Effector memory CD8-positive, alpha-beta T cell (primary cell): ENCODE data around the gene ZCCHC24.

Source experiments
- ATAC-seq: fragments of 150-1000 bp; cut with Tn5 transposase; replicated peaks from 2 replicates; pipeline ENCODE4 v1.10.0; 2021; ENCODE audit warnings: mild to moderate bottlenecking, moderate library complexity
- DNase-seq, 3 experiments: peaks; one replicate each; pipeline ENCODE4 v3.0.0; 2021
- H3K27ac Mint-ChIP-seq, 2 donors: one replicate each; pipeline ENCODE4 v1.8.0; 2022; ENCODE audit warnings: mild to moderate bottlenecking in 2 of 2, mixed read lengths in 2 of 2, moderate library complexity in 2 of 2
- H3K27me3 Mint-ChIP-seq, 2 donors: one replicate each; pipeline ENCODE4 v1.8.0; 2022; ENCODE audit warnings: mixed read lengths in 2 of 2
- H3K36me3 Mint-ChIP-seq: one replicate; pipeline ENCODE4 v1.8.0; 2022; ENCODE audit warnings: mild to moderate bottlenecking, moderate library complexity, mixed read lengths; ENCODE audit not compliant: insufficient read depth
- H3K4me1 Mint-ChIP-seq, 2 donors: one replicate each; pipeline ENCODE4 v1.8.0; 2022; ENCODE audit warnings: low read depth in 2 of 2, mixed read lengths in 2 of 2
- H3K4me3 Mint-ChIP-seq, 2 donors: one replicate each; pipeline ENCODE4 v1.8.0; 2022; ENCODE audit warnings: mild to moderate bottlenecking in 2 of 2, mixed read lengths in 2 of 2, moderate library complexity in 2 of 2
- H3K9me3 Mint-ChIP-seq, 2 donors: one replicate each; pipeline ENCODE4 v1.8.0; 2022; ENCODE audit warnings: mixed read lengths in 2 of 2

ZCCHC24 gene

DNA sequence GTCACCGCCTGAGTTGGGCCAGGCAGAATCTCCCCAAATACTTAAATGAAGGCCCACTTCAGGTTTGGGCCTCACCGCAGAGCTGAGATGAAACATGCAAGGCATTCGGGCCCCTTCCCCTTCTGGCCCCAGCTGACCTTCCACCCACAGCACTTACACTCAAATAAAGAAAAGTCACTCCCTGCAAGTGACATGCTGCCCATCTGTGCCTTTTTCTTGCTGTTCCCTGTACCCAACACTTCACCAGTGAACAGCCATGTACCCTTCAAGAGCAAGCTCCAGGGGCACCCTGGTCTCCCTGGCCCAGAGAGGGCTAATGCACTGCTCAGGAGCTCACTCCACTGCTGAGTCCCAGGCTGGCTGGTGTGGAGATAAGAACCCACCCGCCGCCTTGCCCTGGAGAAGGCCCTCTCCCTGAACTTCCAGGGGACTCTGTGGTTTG lies 40.7 kb downstream of the ZCCHC24 start:
- Mint-ChIP-seq H3K4me1 (peaks cover 4 to 9% of the 10 kb centered on the region in 2 donors), H3K4me3 (no peak overlapping the region), H3K9me3 (no peaks in the 10 kb centered on the region), H3K27me3 (no peaks in the 10 kb centered on the region), H3K36me3 (no peaks in the 10 kb centered on the region), H3K27ac (no peak overlapping the region)
- ATAC-seq (no peak), DNase-seq (no peak)

DNA sequence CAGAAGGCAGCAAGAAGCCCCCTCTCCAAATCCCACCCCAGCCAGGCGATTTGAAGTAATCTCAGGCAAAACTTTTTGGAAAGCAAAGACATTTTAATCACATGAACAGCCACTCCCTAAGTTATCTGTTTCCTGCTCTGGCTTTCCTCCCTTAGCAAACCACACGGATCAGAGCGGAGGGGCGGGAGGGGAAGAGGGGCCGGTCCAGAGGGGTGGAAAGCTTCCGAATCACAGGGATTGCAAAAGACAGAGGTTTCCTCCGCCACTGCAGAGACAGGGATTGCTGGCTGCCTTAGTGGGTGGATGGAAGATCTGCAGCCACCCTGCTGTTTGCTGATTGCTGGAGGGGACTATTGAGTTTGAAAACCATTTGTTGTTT lies 41.2 kb downstream of the ZCCHC24 start:
- peaks cover 4 to 9% of the 10 kb centered on the region in 2 donors for H3K4me1 Mint-ChIP-seq
- H3K36me3 Mint-ChIP-seq: no peaks in the 10 kb centered on the region
- H3K27ac Mint-ChIP-seq: no peak overlapping the region
- no peaks in the 10 kb centered on the region for H3K27me3 Mint-ChIP-seq
- no peaks in the 10 kb centered on the region for H3K9me3 Mint-ChIP-seq
- DNase-seq: no peak
- H3K4me3 Mint-ChIP-seq: no peak overlapping the region
- no peak for ATAC-seq

DNA sequence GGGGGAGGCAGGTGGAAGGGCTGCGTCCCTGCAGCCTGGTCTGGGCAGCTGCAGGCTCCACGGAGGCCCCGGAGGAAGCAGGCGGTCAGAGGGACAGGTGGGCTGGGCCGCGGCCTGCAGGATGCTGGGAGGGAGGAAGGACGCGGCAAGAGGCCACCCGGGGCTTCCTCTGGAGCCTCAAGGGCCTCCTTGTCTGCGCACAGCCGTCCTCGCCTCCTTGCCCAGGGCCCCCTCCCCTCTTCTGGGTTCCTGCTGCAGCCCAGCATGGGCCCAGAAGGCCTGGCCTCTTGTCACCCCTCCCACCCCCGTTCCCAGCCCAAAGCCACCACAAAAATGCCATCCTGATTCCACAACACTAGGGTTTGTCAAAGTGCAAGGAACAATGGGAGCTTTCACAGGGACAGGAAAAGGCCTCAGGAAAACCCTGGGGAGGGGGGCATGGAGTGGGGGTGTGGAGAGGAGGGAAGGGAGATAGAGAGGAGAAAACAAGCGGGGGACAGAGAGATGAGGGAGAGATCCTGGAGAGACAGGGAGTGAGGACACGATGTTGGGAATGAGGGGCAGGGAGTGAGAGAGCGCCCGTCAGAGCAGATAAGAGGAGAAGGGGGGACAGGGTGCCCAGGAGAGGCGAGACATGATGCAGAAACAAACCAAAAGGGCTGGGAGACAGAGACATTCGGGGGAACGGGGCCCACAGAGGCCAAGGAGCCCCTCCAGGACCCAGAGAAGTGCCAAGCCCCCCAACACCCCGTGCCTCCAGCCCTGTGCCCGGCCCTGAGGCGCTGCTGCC lies 41.8 kb downstream of the ZCCHC24 start:
- ATAC-seq (no peak), DNase-seq (no peak)
- Mint-ChIP-seq H3K4me3 (no peak overlapping the region), H3K4me1 (peaks cover 4 to 9% of the 10 kb centered on the region in 2 donors), H3K27me3 (no peaks in the 10 kb centered on the region), H3K36me3 (no peaks in the 10 kb centered on the region), H3K9me3 (no peaks in the 10 kb centered on the region), H3K27ac (no peak overlapping the region)

DNA sequence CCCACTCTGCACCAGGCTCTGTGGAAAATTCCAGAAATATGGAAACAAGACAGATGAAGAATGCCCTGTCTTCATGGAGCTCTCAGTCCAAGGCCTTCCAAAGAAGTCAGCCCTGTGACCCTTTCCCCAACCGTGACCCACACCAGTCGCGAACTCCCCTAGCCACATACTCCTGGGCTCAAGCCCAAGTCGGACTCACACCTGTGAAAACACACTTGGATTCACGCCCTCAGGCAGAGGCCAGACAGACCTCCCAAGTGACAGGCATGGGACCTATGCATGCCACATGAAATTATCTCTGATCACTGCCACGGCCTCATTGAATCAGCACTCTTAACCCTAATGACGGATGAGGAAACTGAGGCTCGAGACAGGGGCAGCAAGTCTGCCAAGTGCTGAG lies 42.5 kb downstream of the ZCCHC24 start:
- no peak for ATAC-seq
- Mint-ChIP-seq H3K27me3 (no peaks in the 10 kb centered on the region), H3K36me3 (no peaks in the 10 kb centered on the region), H3K4me1 (peaks cover 4 to 9% of the 10 kb centered on the region in 2 donors), H3K9me3 (no peaks in the 10 kb centered on the region), H3K27ac (no peak overlapping the region), H3K4me3 (no peak overlapping the region)
- DNase-seq: no peak

DNA sequence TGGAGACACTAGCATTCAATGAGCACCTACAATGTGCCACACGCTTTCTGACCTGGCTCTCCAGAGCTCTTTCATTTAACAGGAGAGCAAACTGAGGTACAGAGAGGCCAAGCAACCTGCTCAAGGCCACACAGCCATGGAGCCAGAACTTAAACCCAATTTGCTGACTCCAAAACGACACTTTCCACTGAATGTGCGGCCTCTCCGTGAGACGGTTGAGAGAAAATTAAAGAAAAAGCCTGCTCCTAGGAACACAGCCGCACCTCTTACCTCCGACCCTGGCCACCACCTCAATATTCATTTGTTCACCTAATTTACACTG lies 42.8 kb downstream of the ZCCHC24 start:
- Mint-ChIP-seq H3K36me3 (peaks cover 2% of the 10 kb centered on the region), H3K9me3 (no peaks in the 10 kb centered on the region)
- ATAC-seq: no peak

DNA sequence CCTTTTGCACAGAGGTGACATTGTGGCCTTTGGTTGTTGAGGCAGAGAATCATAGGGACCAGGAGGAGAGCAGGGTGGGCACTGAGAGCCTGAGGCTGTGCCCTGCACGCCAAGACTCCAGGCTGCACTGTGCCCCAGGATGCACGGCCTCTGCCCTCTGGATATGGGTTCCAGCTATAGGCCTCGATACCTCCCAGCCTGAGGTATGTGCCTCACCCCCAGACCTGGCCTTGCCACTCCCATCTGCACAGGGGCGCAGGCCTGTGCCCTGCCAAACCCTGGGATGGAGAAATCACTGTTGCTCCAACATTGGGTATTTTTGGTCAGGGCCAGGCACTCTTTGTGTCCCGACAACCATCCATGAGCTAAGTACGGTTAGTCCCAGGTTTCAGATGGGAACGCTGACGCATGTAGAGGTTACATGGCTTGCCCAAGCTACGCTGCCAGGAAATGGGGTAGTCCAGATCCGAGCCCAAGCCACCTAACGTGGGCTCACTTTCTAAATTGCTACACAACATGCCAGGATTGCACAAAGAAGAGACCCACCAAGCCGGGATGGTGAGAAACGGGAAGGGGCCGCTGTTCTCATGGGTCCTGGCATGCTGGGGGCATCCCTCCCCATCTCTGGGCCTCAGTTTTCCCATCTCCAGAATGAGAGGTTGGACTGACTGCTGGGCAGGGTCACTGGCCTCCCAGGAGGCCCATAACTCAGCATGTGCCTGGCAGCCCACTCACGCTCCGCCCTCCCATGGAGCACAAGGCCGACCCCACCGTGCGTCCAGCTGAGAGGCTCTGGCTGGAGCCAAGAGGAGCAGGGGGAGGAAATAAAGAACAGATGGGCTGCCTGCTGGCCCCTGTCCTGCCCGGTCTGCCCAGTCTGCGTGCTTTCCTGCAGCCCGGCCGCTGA lies 44.2 kb downstream of the ZCCHC24 start:
- ATAC-seq (no peak), DNase-seq (no peak)
- Mint-ChIP-seq H3K27me3 (no peaks in the 10 kb centered on the region), H3K36me3 (peaks cover 3% of the 10 kb centered on the region), H3K27ac (no peak overlapping the region), H3K4me3 (no peak overlapping the region), H3K4me1 (peaks cover 7 to 9% of the 10 kb centered on the region in 2 donors), H3K9me3 (no peaks in the 10 kb centered on the region)

More for the DNA sequence above, 42.8 kb downstream of the ZCCHC24 start:
- Mint-ChIP-seq H3K27me3 (no peaks in the 10 kb centered on the region), H3K4me3 (no peak overlapping the region), H3K27ac (no peak overlapping the region), H3K4me1 (peaks cover 6 to 9% of the 10 kb centered on the region in 2 donors)
- no peak for DNase-seq

DNA sequence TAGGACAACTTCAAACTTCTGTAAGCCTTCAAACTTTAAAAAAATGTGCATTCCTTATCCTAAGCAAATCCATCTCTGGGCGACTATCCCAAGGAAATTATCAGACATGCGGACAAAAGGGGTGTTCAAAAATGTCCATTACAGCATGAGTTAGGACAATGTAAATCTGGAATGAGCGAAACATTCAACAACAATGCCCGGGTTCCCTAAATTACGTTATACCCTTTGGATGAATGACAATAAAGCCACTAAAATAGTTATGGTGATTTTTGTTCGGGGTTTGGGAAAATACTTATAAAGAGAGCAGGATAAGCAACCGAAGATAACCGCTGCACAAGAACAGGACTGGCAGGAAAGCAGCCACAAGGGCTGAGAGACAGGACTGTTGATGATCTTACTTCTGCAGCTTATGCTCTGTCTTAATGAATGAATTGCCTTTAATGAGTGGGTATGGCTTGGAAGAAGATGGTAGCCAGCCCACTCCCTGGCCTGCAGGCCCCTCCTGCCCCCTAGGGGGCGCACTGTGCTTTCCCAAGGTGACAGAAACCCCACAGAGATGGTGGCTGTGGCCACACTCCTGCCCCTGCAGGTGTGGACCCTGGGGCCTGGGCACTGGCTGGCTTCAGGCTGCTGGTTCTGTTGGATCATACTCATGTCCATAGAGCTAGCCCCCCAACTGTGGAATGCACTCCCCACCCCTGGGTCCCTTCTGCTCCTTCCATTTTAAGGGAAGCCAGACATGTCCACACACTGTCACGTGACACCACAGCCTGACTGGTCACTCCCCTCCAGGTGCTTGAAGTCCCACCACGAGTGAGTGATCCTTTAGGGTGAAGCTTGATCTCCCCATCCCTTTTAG lies 45.0 kb downstream of the ZCCHC24 start:
- Mint-ChIP-seq H3K9me3 (no peaks in the 10 kb centered on the region), H3K4me1 (peaks cover 7 to 9% of the 10 kb centered on the region in 2 donors), H3K27ac (no peak overlapping the region), H3K4me3 (no peak overlapping the region), H3K27me3 (no peaks in the 10 kb centered on the region), H3K36me3 (peaks cover 3% of the 10 kb centered on the region)
- ATAC-seq (peak; percentile 69), DNase-seq (peak; percentile 42 to 45 (median 43))

DNA sequence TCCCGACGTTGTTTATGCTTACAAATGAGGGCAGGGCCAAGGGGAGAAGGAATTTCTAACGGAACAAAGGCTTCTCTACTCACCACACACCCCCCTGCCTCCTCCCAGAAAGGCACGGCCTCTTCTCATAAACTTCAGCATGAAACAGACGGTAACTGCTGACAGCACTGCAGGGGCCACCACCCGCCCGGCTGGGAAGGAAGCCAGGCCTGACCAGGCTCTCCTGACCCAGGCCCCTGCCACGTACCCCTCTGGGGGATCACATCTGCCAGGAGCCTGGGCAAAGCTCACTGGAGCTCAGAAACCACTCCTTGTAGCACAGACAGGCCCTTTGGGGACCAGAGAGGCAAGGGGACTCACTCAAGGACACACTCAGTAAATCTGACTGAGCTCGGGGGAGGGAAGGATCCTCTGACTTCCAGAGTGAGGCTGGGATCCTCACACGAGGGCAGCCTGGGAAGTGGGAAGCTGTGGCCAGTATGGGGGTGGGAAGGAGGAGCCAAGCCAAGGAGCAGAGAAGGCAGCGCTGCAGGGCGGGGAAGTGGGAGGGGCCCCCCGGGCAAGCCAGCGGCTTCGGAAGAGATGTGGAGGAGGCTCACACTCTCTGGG lies 46.1 kb downstream of the ZCCHC24 start:
- ATAC-seq (no peak), DNase-seq (no peak)
- peaks cover 2 to 7% of the 10 kb centered on the region in 2 donors for H3K4me1 Mint-ChIP-seq
- no peaks in the 10 kb centered on the region for H3K27me3 Mint-ChIP-seq
- H3K36me3 Mint-ChIP-seq: peaks cover 3% of the 10 kb centered on the region
- H3K4me3 Mint-ChIP-seq: no peak overlapping the region
- H3K27ac Mint-ChIP-seq: no peak overlapping the region
- no peaks in the 10 kb centered on the region for H3K9me3 Mint-ChIP-seq

DNA sequence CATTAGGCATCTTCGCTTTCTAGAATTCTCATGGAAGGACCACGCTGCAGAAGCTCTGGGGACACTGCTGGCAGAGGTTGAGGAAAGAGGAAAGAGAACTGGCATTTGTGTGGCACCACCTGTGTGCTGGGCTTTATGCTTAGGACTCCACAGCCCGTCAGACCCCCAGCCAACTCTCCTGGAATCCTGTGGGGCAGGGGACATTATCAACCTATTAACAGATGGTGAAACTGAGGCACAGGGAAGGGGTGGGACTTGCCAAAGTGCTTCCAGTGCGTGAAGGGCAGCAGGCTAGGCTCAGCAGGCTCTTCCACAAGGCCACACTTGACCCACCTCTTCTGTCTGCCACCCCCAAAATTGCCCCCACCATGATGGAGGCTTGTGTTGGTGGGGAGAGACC lies 46.8 kb downstream of the ZCCHC24 start:
- DNase-seq (no peak), ATAC-seq (no peak)
- no peak overlapping the region for H3K4me3 Mint-ChIP-seq
- H3K27me3 Mint-ChIP-seq: no peaks in the 10 kb centered on the region
- peaks cover 3% of the 10 kb centered on the region for H3K36me3 Mint-ChIP-seq
- H3K27ac Mint-ChIP-seq: no peak overlapping the region
- no peaks in the 10 kb centered on the region for H3K9me3 Mint-ChIP-seq
- peaks cover 2 to 7% of the 10 kb centered on the region in 2 donors for H3K4me1 Mint-ChIP-seq

DNA sequence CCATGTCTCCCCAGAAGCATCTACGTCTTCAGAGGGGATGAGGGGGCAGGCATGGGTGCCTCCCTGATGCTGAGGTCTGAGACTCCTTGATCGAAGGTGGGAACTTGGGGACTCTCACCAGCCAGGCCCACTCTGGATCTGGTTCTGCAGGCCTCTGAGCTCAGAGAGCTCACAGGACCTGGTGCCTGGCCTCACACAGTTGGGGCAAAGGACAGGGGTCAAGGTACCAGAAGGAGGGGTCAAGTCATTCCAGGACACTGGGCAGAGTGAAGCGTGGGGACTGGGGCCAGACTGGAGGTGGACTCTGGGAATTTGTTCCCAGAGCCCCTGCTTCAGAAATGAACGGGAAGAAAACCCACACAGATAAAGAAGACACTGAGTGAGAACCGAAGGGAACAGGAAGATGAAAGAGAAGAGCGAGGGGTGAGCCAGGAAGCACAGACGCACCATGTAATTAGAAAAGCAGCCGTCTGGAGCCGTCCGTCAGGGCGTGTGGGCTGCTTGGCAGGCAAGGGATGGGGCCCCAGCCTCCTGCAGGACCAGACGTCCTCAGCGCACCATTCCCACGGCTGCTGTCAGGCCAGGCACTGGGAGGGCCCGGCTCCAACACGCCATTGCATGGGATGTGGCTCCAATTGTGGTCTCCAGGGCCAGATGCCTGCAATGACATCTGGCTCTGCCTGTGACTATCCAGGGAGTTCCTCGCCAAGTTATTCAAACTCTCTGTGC lies 47.7 kb downstream of the ZCCHC24 start:
- peak overlapping the region in 1 of 2 donors; percentile 51 for H3K27ac Mint-ChIP-seq
- no peak for ATAC-seq
- no peaks in the 10 kb centered on the region for H3K27me3 Mint-ChIP-seq
- peaks cover 3% of the 10 kb centered on the region for H3K36me3 Mint-ChIP-seq
- no peaks in the 10 kb centered on the region for H3K9me3 Mint-ChIP-seq
- H3K4me3 Mint-ChIP-seq: no peak overlapping the region
- DNase-seq: no peak
- H3K4me1 Mint-ChIP-seq: peaks cover 0 to 5% of the 10 kb centered on the region in 2 donors

DNA sequence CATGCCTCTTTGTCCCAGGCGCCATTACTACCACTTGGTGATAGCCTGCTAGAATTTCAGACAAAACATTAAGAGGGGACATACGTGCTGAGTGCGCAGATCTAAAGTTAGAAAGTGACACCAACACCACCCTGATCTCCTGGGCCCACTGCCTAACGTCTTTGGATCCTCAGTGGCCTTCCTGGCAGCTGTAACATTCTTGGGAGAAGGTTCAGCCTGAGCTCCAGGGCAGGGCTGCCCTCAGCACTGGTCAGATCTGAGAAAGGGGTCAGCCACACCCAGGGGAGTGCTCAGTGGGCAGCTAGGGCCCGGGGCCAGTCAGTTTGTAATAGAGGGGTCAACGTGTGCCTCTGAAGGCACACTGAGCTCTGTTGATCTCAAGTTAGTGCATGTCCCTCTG lies 48.4 kb downstream of the ZCCHC24 start:
- H3K27me3 Mint-ChIP-seq: no peaks in the 10 kb centered on the region
- H3K27ac Mint-ChIP-seq: no peak overlapping the region
- H3K36me3 Mint-ChIP-seq: peaks cover 3% of the 10 kb centered on the region
- DNase-seq (no peak), ATAC-seq (no peak)
- no peaks in the 10 kb centered on the region for H3K9me3 Mint-ChIP-seq
- H3K4me1 Mint-ChIP-seq: peaks cover 0 to 3% of the 10 kb centered on the region in 2 donors
- H3K4me3 Mint-ChIP-seq: no peak overlapping the region

DNA sequence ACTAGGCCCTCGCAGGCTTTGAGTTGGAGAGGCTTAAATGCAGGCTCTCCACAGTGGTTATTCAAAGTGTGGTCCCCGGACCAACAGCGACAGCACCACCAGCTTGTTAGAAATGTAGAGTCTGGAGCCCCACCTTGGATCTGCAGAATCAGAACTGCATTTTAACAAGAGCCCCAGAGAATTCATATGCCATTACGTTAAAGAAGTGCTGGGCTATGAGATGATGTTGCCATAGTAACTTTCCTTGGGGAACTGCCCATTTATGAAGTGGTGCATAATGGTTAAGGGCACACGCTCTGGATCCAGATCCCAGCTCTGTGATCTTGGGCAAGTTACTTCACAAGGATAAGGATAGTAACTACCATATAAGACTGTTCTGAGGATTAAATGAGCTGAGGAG lies 48.9 kb downstream of the ZCCHC24 start:
- H3K9me3 Mint-ChIP-seq: no peaks in the 10 kb centered on the region
- no peak overlapping the region for H3K27ac Mint-ChIP-seq
- H3K4me3 Mint-ChIP-seq: no peak overlapping the region
- H3K27me3 Mint-ChIP-seq: no peaks in the 10 kb centered on the region
- H3K36me3 Mint-ChIP-seq: peaks cover 3% of the 10 kb centered on the region
- no peak for ATAC-seq
- peaks cover 0 to 3% of the 10 kb centered on the region in 2 donors for H3K4me1 Mint-ChIP-seq
- DNase-seq: no peak
